NCI-H82 treated with DMSO at 0.1 percent for 48 hours (cell line): ENCODE measurements around the gene OXLD1.
"Not testable (repeated sequence)": the region's sequence is repeated elsewhere in the genome, so short reads cannot be mapped to it uniquely, and the experiment has no call there.

Experiments
- DNase-seq: peaks from one replicate; lab custom pipeline; 2025; ENCODE audit not compliant: unreplicated experiment; lab: John Stamatoyannopoulos, UW

OXLD1 gene

DNA sequence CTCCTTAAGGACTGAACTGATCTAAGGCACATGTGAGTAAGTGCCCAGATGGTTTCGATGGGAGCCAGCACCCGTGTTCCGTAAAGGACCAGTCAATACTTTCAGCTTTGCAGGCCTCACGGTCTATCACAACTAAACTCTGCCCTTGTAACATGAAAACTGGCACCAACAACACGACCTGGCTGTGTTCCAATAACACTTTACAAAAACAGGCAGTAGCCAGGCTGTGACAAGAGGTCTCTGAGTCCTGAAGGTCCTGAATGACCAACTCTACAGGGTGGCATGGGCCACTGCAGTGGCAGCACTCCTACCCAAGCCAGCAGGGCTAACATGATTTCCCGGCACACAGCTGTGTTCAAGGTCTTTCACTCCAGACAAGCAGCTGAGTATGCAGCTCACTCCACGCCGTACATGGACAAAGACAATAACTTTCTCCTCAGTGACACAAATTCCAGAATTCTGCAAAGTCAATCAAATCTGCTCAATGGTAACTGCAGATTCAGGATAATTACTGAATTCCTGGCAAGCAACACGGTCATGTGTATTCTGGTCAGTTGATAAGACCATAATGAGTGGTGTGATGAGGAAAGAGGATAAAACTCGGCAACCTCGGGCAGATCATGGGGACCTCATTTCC is 44.8 kb downstream of the OXLD1 start:
- no peak for DNase-seq

DNA sequence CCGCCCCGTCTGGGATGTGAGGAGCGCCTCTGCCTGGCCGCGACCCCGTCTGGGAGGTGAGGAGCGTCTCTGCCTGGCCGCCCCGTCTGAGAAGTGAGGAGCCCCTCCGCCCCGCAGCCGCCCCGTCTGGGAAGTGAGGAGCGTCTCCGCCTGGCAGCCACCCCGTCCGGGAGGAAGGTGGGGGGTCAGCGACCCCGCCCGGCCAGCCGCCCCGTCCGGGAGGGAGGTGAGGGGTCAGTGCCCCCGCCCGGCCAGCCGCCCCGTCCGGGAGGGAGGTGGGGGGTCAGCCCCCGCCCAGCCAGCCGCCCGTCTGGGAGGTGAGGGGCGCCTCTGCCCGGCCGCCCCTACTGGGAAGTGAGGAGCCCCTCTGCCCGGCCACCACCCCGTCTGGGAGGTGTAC is 48.1 kb downstream of the OXLD1 start:
- not testable (repeated sequence) for DNase-seq

DNA sequence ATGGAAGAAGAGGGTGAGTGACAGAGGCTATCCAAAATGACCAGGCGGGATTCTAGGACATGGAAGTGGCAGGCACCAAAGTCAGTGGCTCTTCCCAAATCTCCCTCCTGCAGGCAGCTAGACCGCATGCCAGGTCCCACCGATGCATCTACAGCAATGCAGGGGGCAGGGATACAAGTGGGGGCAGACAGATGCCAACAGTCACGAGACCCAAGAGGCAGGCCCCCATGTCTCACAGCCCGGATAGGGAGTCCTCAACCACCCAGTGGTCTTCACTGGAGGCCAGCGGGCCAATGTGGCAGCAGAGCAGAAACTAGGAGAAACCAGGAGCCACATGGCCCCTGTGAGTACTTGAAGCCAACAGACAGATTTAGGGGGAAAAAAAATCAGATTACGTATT is 49.5 kb downstream of the OXLD1 start:
- DNase-seq, result no peak

DNA sequence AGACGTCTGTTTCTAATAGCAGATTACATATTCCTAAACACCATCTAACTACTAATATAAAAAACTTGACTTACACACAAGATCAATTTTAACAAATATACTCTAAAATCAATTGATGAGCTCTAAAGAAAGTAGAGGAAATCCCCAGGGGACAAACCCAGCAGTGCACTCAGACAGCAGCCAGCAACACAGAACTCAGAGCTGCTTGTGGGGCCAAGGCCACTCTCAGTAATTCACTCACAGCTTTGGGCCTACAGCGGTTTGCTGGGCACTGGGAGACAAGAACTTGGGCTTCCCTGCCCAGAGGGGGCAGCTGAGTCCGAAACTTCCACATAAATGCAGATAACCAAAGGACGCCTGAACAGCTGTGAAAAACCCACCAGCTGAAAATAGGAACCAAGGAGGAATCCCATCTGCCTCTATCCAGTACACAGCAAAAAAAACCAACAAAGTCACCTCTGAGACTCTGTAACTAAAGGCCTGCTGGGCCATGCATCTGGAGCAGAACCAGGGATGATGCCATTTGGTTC is 50.9 kb downstream of the OXLD1 start:
- DNase-seq, result no peak
